ENCODE measurements around the gene PDE11A.

PDE11A gene

GRCh38 chr2:177587371-177587770 is 485.2 kb downstream of the PDE11A start:
- no peak for FAIRE-seq

DNA sequence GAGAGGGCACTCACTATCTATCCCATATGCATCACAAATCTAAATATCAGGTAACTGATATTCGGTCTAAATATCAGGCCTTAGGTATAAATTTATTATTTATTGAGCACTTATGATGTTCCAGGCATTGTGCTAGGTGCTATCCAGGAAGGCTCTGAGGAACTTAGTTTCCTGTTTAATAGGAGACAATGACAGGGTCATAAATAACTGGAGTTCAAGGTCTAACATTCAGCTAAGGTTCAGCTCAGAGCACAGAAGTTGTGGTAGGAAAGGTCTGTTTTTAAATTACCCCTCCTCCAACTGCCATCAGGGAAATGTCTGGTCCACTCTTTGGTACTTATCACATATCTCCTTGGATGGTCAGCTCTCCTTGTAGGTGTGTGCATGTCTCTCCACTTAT is 486.4 kb downstream of the PDE11A start:
- no peak for FAIRE-seq

- no peak for FAIRE-seq
These were observed 487.2 kb downstream of the PDE11A start for GRCh38 chr2:177585234-177585863.

GRCh38 chr2:177584030-177584692 is 488.4 kb downstream of the PDE11A start:
- no peak for FAIRE-seq

DNA sequence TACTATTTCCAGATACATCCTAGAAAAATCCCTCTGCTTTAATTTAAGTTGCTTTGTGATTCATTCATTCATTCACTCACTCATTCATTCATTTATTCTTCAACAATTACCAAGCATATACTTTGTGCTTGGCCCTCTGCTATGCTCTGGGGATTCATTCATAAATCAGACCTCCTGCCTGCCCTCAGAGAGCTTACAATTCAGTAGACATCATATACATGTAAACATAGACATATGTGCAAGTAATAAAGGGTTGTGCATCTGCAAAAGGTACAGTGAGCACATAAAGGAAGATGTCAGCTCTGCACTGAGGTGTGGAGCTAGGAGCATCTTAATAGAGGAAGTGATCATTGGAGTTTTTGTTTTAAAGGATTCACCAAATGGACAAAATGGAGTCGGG is 490.6 kb downstream of the PDE11A start:
- FAIRE-seq = no peak

- no peak for FAIRE-seq
These were observed 493.0 kb downstream of the PDE11A start for GRCh38 chr2:177579486-177580036.

GRCh38 chr2:177578454-177578853 is 494.1 kb downstream of the PDE11A start:
- no peak for FAIRE-seq

- FAIRE-seq = no peak
These were observed 495.5 kb downstream of the PDE11A start for GRCh38 chr2:177577075-177577474.

DNA sequence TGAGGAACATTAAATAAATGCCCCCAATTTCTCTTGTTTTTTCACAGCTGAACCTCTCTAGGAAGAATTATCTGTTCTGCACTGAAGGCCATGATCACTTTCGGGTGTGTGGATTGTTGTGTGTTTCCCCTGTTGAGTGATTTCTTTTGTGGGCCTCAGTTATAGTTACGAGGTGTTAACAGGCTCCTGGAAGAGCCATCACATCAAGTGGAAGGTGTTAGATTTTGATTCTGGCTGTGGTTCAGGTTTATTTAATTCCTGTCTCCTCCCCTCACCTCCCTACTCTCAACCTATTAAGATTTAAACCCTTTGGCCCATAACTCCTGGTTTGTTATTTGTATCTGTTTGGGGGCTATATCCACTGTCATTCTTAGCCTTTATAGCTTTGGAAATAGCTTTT is 497.2 kb downstream of the PDE11A start:
- FAIRE-seq = no peak

GRCh38 chr2:177574356-177574755 is 498.2 kb downstream of the PDE11A start:
- no peak for FAIRE-seq

All from A204.1 (cell line).